Ovary (tissue), 9 donors: ENCODE measurements around the gene PLXNA2. TPM values are rescaled to one million over a fixed set of nuclear protein-coding genes. Genes with fewer than 3 reads are reported as not detected.

Source experiments
- DNase-seq, 5 donors: peaks; one replicate each; pipeline ENCODE4 v3.0.0-alpha.2; 2019 to 2020
- H3K27ac ChIP-seq, 2 donors: fragments of 200-600 bp; one replicate each; pipeline versions ENCODE4 v1.5.1 to v1.8.0; 2019 to 2022
- H3K27me3 ChIP-seq: fragments of 200-600 bp; one replicate; pipeline ENCODE4 v1.8.0; 2022
- H3K36me3 ChIP-seq: fragments of 200-600 bp; sonication (generic); one replicate; pipeline ENCODE4 v1.5.1; 2019
- H3K4me1 ChIP-seq: one replicate; pipeline ENCODE4 v1.8.1; 2013; ENCODE audit warnings: mild to moderate bottlenecking, moderate library complexity; ENCODE audit not compliant: insufficient read depth
- H3K4me3 ChIP-seq: fragments of 200-600 bp; sonication (generic); one replicate; pipeline ENCODE4 v1.5.1; 2017
- H3K9me3 ChIP-seq, 2 donors: fragments of 200-600 bp in 1 of 2; sonication (generic) in 1 of 2; one replicate each; pipeline versions ENCODE4 v1.5.1 to v1.8.1; 2013 to 2019; ENCODE audit warnings: mild to moderate bottlenecking in 1 of 2, moderate library complexity in 1 of 2
- EP300 ChIP-seq: sonication (generic); formaldehyde crosslinking; IDR thresholded peaks from one replicate; pipeline ENCODE4 v1.6.1; 2017; ENCODE audit warnings: antibody characterized with exemption
- POLR2A ChIP-seq: fragments of 450-650 bp; IDR thresholded peaks from one replicate; pipeline ENCODE4 v1.6.1; 2017; ENCODE audit warnings: antibody characterized with exemption, mild to moderate bottlenecking, moderate library complexity
- WGBS, 3 donors: extraction: QIAGEN DNeasy Blood & Tissue Kit in 1 of 3; methylation state at CpG; one replicate each; pipeline versions ENCODE4 v1.1.5 to v1.1.7; 2013 to 2017; 5-methylcytosine and 5-hydroxymethylcytosine counted together
- intact Hi-C, 4 donors: fragments of 100-400 bp; cut with DNase I; formaldehyde crosslinking; loops; one replicate each; pipeline versions ENCODE4 v1.11.0 to v1.15.1; 2022 to 2023
- polyA plus RNA-seq, 2 donors: library from polyadenylated mRNA; stranded (reverse); fragments of 200-250 nt in 1 of 2; fragments of 350-450 nt in 1 of 2; fragmentation: Illumina TruSeq in 1 of 2; extraction: RNeasy Lipid Tissue Mini Kit (QIAGEN cat#74804) in 1 of 2; gene quantifications; one replicate each; pipeline ENCODE4 v1.2.3, GENCODE V29; 2013 to 2014
- total RNA-seq, 7 donors: library from RNA; depleted of rRNA in 2 of 7; stranded (reverse); fragments of >200 nt in 2 of 7; fragmentation: NEBNext Ultra II Directional in 3 of 7; extraction: Animal tissue kit (Norgen Biotek cat#: 25700) in 3 of 7; gene quantifications; one replicate each; pipeline versions ENCODE4 v1.1.0 to v1.2.4, GENCODE V29; 2016 to 2023
- TF ChIP-seq, protein P1 (sequence below), 3 donors: fragments of 450-650 bp in 2 of 3; fragments of 200-600 bp in 1 of 3; IDR thresholded peaks; one replicate each; pipeline versions ENCODE4 v1.5.1 to v1.8.0; 2016 to 2022; ENCODE audit warnings: antibody characterized with exemption in 3 of 3, mild to moderate bottlenecking in 1 of 3
- donor health status: DM: no; HTN: no; CAD: no; lungs with moderate emphysema.
- donor health status: DM: no; HTN: no; CAD: no.
- donor health status: Bipolar disorder and iron deficiency.
- donor health status: DM: yes; HTN: yes; CAD: no.
- donor health status: DM: no; HTN: no; CAD: no.
- donor health status: DM: yes; HTN: yes; CAD: no.

Gene PLXNA2
- total and polyA plus RNA-seq, 9 donors: 10.7 to 71.5 (median 44.0) TPM

- Histone ChIP-seq H3K9me3 (no peaks in the 10 kb centered on the region), H3K27ac (no peak overlapping the region), H3K4me1 (peaks cover 6% of the 10 kb centered on the region), H3K36me3 (no peaks in the 10 kb centered on the region), H3K27me3 (no peaks in the 10 kb centered on the region), H3K4me3 (no peak overlapping the region)
- 66 to 76% (median 66%) methylated on average over 2 of the region's 2 CpGs for WGBS, 3 donors
- intact Hi-C loops: no loop called here
- no peak for TF ChIP-seq EP300
- TF ChIP-seq POLR2A: no peak
- TF ChIP-seq, protein P1, sequence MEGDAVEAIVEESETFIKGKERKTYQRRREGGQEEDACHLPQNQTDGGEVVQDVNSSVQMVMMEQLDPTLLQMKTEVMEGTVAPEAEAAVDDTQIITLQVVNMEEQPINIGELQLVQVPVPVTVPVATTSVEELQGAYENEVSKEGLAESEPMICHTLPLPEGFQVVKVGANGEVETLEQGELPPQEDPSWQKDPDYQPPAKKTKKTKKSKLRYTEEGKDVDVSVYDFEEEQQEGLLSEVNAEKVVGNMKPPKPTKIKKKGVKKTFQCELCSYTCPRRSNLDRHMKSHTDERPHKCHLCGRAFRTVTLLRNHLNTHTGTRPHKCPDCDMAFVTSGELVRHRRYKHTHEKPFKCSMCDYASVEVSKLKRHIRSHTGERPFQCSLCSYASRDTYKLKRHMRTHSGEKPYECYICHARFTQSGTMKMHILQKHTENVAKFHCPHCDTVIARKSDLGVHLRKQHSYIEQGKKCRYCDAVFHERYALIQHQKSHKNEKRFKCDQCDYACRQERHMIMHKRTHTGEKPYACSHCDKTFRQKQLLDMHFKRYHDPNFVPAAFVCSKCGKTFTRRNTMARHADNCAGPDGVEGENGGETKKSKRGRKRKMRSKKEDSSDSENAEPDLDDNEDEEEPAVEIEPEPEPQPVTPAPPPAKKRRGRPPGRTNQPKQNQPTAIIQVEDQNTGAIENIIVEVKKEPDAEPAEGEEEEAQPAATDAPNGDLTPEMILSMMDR (IDR thresholded peaks at IDR 0.05): no peak
- DNase-seq: no peak
Measured at GRCh38 chr1:208057056-208057455, 187.1 kb downstream of the PLXNA2 start.

DNA sequence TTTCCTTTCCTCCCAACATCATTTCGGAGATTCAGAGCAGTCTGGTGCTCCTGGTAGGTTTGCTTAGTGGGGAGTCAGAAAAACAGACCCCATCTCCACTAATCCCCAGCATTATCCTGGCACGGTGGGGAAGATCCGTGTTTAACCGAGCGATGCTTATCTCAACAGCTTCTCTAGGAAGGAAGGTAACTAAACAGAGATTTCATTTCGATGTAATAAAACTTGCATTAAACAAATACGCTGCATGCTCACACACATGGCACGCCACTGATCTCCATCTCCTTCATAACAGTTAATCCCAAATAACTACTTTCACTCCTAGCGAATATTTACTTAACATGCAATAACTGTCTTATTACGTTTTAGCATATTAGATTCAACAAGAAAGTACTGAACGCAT, 188.6 kb downstream of the PLXNA2 start:
- Histone ChIP-seq H3K4me3 (no peak overlapping the region), H3K36me3 (no peaks in the 10 kb centered on the region), H3K9me3 (no peaks in the 10 kb centered on the region), H3K4me1 (peaks cover 6% of the 10 kb centered on the region), H3K27me3 (no peaks in the 10 kb centered on the region), H3K27ac (no peak overlapping the region)
- intact Hi-C loops: no loop called here
- TF ChIP-seq POLR2A (no peak), EP300 (no peak)
- TF ChIP-seq, protein P1 (IDR thresholded peaks at IDR 0.05): no peak
- DNase-seq: no peak
- 94 to 96% (median 95%) methylated on average over 11 of the region's 11 CpGs for WGBS, 3 donors

- WGBS, 3 donors: 82 to 89% (median 88%) methylated on average over 13 of the region's 13 CpGs
- DNase-seq: no peak
- no peak overlapping the region for H3K4me3 ChIP-seq
- H3K27me3 ChIP-seq: no peaks in the 10 kb centered on the region
- TF ChIP-seq, protein P1 (IDR thresholded peaks at IDR 0.05): no peak
- TF ChIP-seq POLR2A: no peak
- no peak for TF ChIP-seq EP300
- no peaks in the 10 kb centered on the region for H3K9me3 ChIP-seq
- no peak overlapping the region for H3K27ac ChIP-seq
- intact Hi-C loops: no loop called here
- no peaks in the 10 kb centered on the region for H3K36me3 ChIP-seq
- H3K4me1 ChIP-seq: peaks cover 6% of the 10 kb centered on the region
Measured at GRCh38 chr1:208054911-208055379, 189.2 kb downstream of the PLXNA2 start.

GRCh38 chr1:208054485-208054884, 189.7 kb downstream of the PLXNA2 start:
- Histone ChIP-seq H3K4me3 (no peak overlapping the region), H3K27ac (no peak overlapping the region), H3K36me3 (no peaks in the 10 kb centered on the region), H3K27me3 (no peaks in the 10 kb centered on the region), H3K4me1 (peaks cover 6% of the 10 kb centered on the region), H3K9me3 (no peaks in the 10 kb centered on the region)
- TF ChIP-seq EP300: no peak
- TF ChIP-seq, protein P1 (IDR thresholded peaks at IDR 0.05): no peak
- no peak for TF ChIP-seq POLR2A
- DNase-seq: no peak
- intact Hi-C loops: no loop called here
- WGBS, 3 donors: 92 to 96% (median 95%) methylated on average over 6 of the region's 6 CpGs

DNA sequence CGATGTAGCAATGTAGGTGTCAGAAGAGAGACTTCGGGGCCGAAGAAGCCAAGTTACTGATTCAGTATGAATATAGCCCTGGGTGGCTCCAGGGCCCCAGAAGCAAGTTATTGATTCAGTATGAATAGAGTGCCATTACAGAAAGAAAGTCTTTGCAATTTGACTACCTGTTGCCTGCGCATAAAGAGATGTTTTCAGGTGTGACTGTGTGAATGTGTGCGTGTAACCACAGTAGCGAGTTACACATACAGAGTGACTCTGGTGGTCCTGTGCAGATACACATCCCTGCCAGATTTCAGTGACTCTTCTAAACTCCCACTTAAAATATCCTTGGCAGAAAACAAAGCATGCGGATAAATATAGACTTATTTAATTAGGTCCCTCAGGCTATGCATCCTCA, 190.5 kb downstream of the PLXNA2 start:
- no peak for DNase-seq
- Histone ChIP-seq H3K27ac (no peak overlapping the region), H3K9me3 (no peaks in the 10 kb centered on the region), H3K36me3 (no peaks in the 10 kb centered on the region), H3K4me3 (no peak overlapping the region), H3K4me1 (no peaks in the 10 kb centered on the region), H3K27me3 (no peaks in the 10 kb centered on the region)
- WGBS, 3 donors: 92 to 96% (median 94%) methylated on average over 7 of the region's 7 CpGs
- intact Hi-C loops: no loop called here
- TF ChIP-seq POLR2A (no peak), EP300 (no peak)
- TF ChIP-seq, protein P1 (IDR thresholded peaks at IDR 0.05): no peak
